Stomach (tissue), 9 donors: ENCODE results near the gene SLC4A11. TPM values are rescaled to one million over a fixed set of nuclear protein-coding genes. Genes with fewer than 3 reads are reported as not detected.
A peak's percentile ranks its signal among the peaks of the same experiment; 100 is the strongest.

ENCODE experiments used
- DNase-seq, 2 donors: peaks; one replicate each; pipeline versions ENCODE4 v3.0.0 to v3.0.0-alpha.2; 2013 to 2019
- H3K27ac ChIP-seq, 5 donors: fragments of 200-600 bp in 4 of 5; sonication (generic) in 4 of 5; one replicate each; pipeline ENCODE4 v1.5.1; 2013 to 2019; ENCODE audit warnings: mild to moderate bottlenecking in 1 of 5, moderate library complexity in 1 of 5
- H3K27me3 ChIP-seq, 3 donors: fragments of 200-600 bp; sonication (generic); one replicate each; pipeline ENCODE4 v1.5.1; 2017 to 2019; ENCODE audit warnings: mixed run types in 1 of 3
- H3K36me3 ChIP-seq, 4 donors: fragments of 200-600 bp; sonication (generic); 1 replicate in 3 of 4; 2 replicates in 1 of 4; pipeline ENCODE4 v1.5.1; 2016 to 2019
- H3K4me1 ChIP-seq, 4 donors: fragments of 200-600 bp; sonication (generic); one replicate each; pipeline ENCODE4 v1.5.1; 2016 to 2019
- H3K4me3 ChIP-seq, 4 donors: fragments of 200-600 bp; sonication (generic) in 3 of 4; one replicate each; pipeline ENCODE4 v1.5.1; 2016 to 2019; ENCODE audit warnings: mild to moderate bottlenecking in 1 of 4
- H3K9me3 ChIP-seq, 4 donors: fragments of 200-600 bp; sonication (generic); one replicate each; pipeline ENCODE4 v1.5.1; 2016 to 2019
- CTCF ChIP-seq, 7 experiments: fragments of 450-650 bp in 4 of 7; fragments of 200-600 bp in 3 of 7; sonication (generic) in 3 of 7; IDR thresholded peaks; one replicate each; pipeline ENCODE4 v1.5.1; 2016 to 2019; ENCODE audit warnings: antibody characterized with exemption in 7 of 7, control low read depth in 2 of 7, mild to moderate bottlenecking in 1 of 7
- EP300 ChIP-seq: sonication (generic); formaldehyde crosslinking; IDR thresholded peaks from one replicate; pipeline ENCODE4 v1.6.1; 2017; ENCODE audit warnings: antibody characterized with exemption
- POLR2A ChIP-seq, 4 donors: fragments of 450-650 bp; IDR thresholded peaks; one replicate each; pipeline ENCODE4 v1.6.1; 2016; ENCODE audit warnings: antibody characterized with exemption in 4 of 4, control low read depth in 2 of 4, mild to moderate bottlenecking in 1 of 4, moderate library complexity in 1 of 4
- POLR2AphosphoS5 ChIP-seq, 3 donors: sonication (generic); formaldehyde crosslinking; IDR thresholded peaks; one replicate each; pipeline ENCODE4 v1.6.1; 2016; ENCODE audit warnings: antibody characterized with exemption in 3 of 3
- WGBS, 5 donors: extraction: QIAGEN DNeasy Blood & Tissue Kit in 3 of 5; methylation state at CpG; one replicate each; pipeline versions ENCODE4 v1.1.5 to v1.1.7; 2013 to 2018; 5-methylcytosine and 5-hydroxymethylcytosine counted together
- intact Hi-C: fragments of 100-400 bp; cut with DNase I; formaldehyde crosslinking; loops from one replicate; pipeline ENCODE4 v1.15.1; 2023; ENCODE audit warnings: low total_unique reads
- polyA plus RNA-seq, 3 donors: library from polyadenylated mRNA; stranded (reverse); fragments of 200-250 nt; gene quantifications; one replicate each; pipeline ENCODE4 v1.2.3, GENCODE V29; 2013
- total RNA-seq, 5 donors: library from RNA; depleted of rRNA; stranded (reverse); fragments of >200 nt; gene quantifications; one replicate each; pipeline versions ENCODE4 v1.1.0 to v1.2.3, GENCODE V29; 2014 to 2016
- donor health status: healthy with polysubstance abuse.
- donor health status: Bipolar disorder and iron deficiency.
- donor health status: healthy.

The SLC4A11 gene
- total and polyA plus RNA-seq, 8 donors: 0.37 to 22.3 (median 5.8) TPM; not detected in 1

GRCh38 chr20:3237958-3238615 lies 903 bp downstream of the SLC4A11 start:
- TF ChIP-seq POLR2A (IDR thresholded peaks at IDR 0.05): no peak
- peak in 1 of 2 donors; percentile 38 for DNase-seq

GRCh38 chr20:3237011-3237957 lies 1.7 kb downstream of the SLC4A11 start:
- no peaks in the 10 kb centered on the region for H3K9me3 ChIP-seq
- peak overlapping the region in 2 of 4 donors; percentile 82 to 92 for H3K4me3 ChIP-seq
- WGBS, 5 donors: 61 to 77% (median 66%) methylated on average over 21 to 25 of the region's 25 CpGs
- peaks cover 0 to 78% (median 38%) of the 10 kb centered on the region in 3 donors for H3K27me3 ChIP-seq
- no peaks in the 10 kb centered on the region for H3K36me3 ChIP-seq
- no peak for DNase-seq
- no peak overlapping the region for H3K27ac ChIP-seq
- TF ChIP-seq POLR2AphosphoS5 (IDR thresholded peaks at IDR 0.05) (no peak), POLR2A (IDR thresholded peaks at IDR 0.05) (no peak), EP300 (no peak), CTCF (IDR thresholded peaks at IDR 0.05) (no peak)
- peaks cover 13 to 37% (median 28%) of the 10 kb centered on the region in 4 donors for H3K4me1 ChIP-seq
- intact Hi-C loops: no loop called here

More at GRCh38 chr20:3237958-3238615, 903 bp downstream of the SLC4A11 start:
- Histone ChIP-seq H3K4me1 (peaks cover 13 to 37% (median 28%) of the 10 kb centered on the region in 4 donors), H3K9me3 (no peaks in the 10 kb centered on the region), H3K27me3 (peaks cover 0 to 82% (median 38%) of the 10 kb centered on the region in 3 donors), H3K4me3 (peak overlapping the region; percentile 67 to 92 (median 81)), H3K36me3 (no peaks in the 10 kb centered on the region), H3K27ac (no peak overlapping the region)
- intact Hi-C loops: no loop called here
- 4 to 12% (median 6%) methylated on average over 31 to 59 of the region's 59 CpGs for WGBS, 5 donors

- intact Hi-C loops: no loop called here
- peaks cover 13 to 37% (median 28%) of the 10 kb centered on the region in 4 donors for H3K4me1 ChIP-seq
- 59 to 83% (median 73%) methylated on average over 4 of the region's 4 CpGs for WGBS, 5 donors
- no peak overlapping the region for H3K27ac ChIP-seq
- H3K9me3 ChIP-seq: no peaks in the 10 kb centered on the region
- peaks cover 0 to 66% (median 38%) of the 10 kb centered on the region in 3 donors for H3K27me3 ChIP-seq
- H3K36me3 ChIP-seq: no peaks in the 10 kb centered on the region
- DNase-seq: no peak
- H3K4me3 ChIP-seq: no peak overlapping the region
- no peak for TF ChIP-seq CTCF (IDR thresholded peaks at IDR 0.05)
- TF ChIP-seq POLR2A (IDR thresholded peaks at IDR 0.05): no peak
- no peak for TF ChIP-seq EP300
- TF ChIP-seq POLR2AphosphoS5 (IDR thresholded peaks at IDR 0.05): no peak
These were observed 3.2 kb downstream of the SLC4A11 start for GRCh38 chr20:3235666-3236324.

- 86 to 94% (median 92%) methylated on average over 13 to 25 of the region's 25 CpGs for WGBS, 5 donors
- DNase-seq: no peak
- H3K9me3 ChIP-seq: no peaks in the 10 kb centered on the region
- H3K4me3 ChIP-seq: no peak overlapping the region
- H3K4me1 ChIP-seq: peaks cover 13 to 19% (median 16%) of the 10 kb centered on the region in 4 donors
- TF ChIP-seq POLR2A (IDR thresholded peaks at IDR 0.05) (no peak), CTCF (IDR thresholded peaks at IDR 0.05) (no peak), EP300 (no peak), POLR2AphosphoS5 (IDR thresholded peaks at IDR 0.05) (no peak)
- H3K27ac ChIP-seq: no peak overlapping the region
- H3K36me3 ChIP-seq: no peaks in the 10 kb centered on the region
- H3K27me3 ChIP-seq: peaks cover 0 to 49% (median 27%) of the 10 kb centered on the region in 3 donors
- intact Hi-C loops: no loop called here
These were observed 4.9 kb downstream of the SLC4A11 start for GRCh38 chr20:3233991-3234498.
